Uterus (tissue), 4 donors: ENCODE data around the gene DNAH10. TPM values are rescaled to one million over a fixed set of nuclear protein-coding genes. Genes with fewer than 3 reads are reported as not detected.

ENCODE experiments used
- DNase-seq, 2 donors: peaks; one replicate each; pipeline ENCODE4 v3.0.0-alpha.2; 2019 to 2020
- H3K27ac ChIP-seq, 2 donors: fragments of 200-600 bp; sonication (generic); 1 replicate in 1 of 2; 2 replicates in 1 of 2; pipeline ENCODE4 v1.5.1; 2016 to 2018
- H3K27me3 ChIP-seq, 2 donors: fragments of 200-600 bp; sonication (generic); one replicate each; pipeline ENCODE4 v1.5.1; 2018 to 2019; ENCODE audit warnings: control low read depth in 1 of 2
- H3K36me3 ChIP-seq, 2 donors: fragments of 200-600 bp; sonication (generic); one replicate each; pipeline ENCODE4 v1.5.1; 2019; ENCODE audit warnings: control low read depth in 1 of 2
- H3K4me1 ChIP-seq, 2 donors: fragments of 200-600 bp; sonication (generic); one replicate each; pipeline ENCODE4 v1.5.1; 2018 to 2019; ENCODE audit warnings: control low read depth in 1 of 2
- H3K4me3 ChIP-seq, 2 donors: fragments of 200-600 bp; sonication (generic); 1 replicate in 1 of 2; 2 replicates in 1 of 2; pipeline ENCODE4 v1.5.1; 2018 to 2019; ENCODE audit warnings: mild to moderate bottlenecking in 1 of 2
- H3K9me3 ChIP-seq, 2 donors: fragments of 200-600 bp; sonication (generic); one replicate each; pipeline ENCODE4 v1.5.1; 2019; ENCODE audit warnings: control low read depth in 1 of 2
- POLR2A ChIP-seq, 2 donors: fragments of 450-650 bp; IDR thresholded peaks; one replicate each; pipeline ENCODE4 v1.6.1; 2016; ENCODE audit warnings: antibody characterized with exemption in 2 of 2, mild to moderate bottlenecking in 1 of 2, moderate library complexity in 1 of 2
- intact Hi-C: fragments of 100-400 bp; cut with DNase I; formaldehyde crosslinking; loops from one replicate; pipeline ENCODE4 v1.15.1; 2023; ENCODE audit warnings: low total_unique reads
- total RNA-seq, 4 donors: library from RNA; depleted of rRNA in 3 of 4; stranded (reverse); fragments of >200 nt in 3 of 4; gene quantifications; one replicate each; pipeline versions ENCODE4 v1.1.0 to v1.2.4, GENCODE V29; 2014 to 2023
- TF ChIP-seq, protein P1 (sequence below), 4 experiments: fragments of 200-600 bp in 2 of 4; fragments of 450-650 bp in 2 of 4; sonication (generic) in 2 of 4; IDR thresholded peaks; one replicate each; pipeline ENCODE4 v1.5.1; 2016 to 2019; ENCODE audit warnings: antibody characterized with exemption in 4 of 4, mild to moderate bottlenecking in 2 of 4, moderate library complexity in 1 of 4
- donor health status: DM: yes; HTN: yes; CAD: no.

DNAH10 gene
- total RNA-seq, 4 donors from 2014 or later = under 0.01 to 3.9 (median 1.1) TPM

DNA sequence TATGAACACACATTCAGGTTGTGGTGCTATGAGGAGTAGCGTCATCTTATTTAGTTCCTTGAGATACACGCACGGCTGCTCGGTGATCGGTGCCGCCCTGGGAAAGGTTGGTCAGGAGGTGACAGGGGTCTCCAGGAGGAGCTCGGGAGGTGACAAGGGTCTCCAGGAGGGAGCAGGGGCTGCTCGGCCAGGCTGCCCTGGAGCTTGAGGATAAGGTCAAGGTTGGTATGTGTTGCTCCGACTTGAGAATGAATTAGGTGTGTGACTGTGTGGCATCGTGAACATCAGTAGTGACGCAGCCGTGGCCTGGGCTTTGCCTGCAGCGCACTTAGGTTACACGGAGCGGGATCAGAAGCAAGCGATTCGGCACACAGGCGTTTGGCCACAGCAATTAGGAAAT, 174.4 kb downstream of the DNAH10 start:
- Histone ChIP-seq H3K4me1 (no peaks in the 10 kb centered on the region), H3K9me3 (no peaks in the 10 kb centered on the region), H3K27me3 (no peaks in the 10 kb centered on the region), H3K4me3 (no peak overlapping the region), H3K36me3 (no peaks in the 10 kb centered on the region), H3K27ac (no peak overlapping the region)
- intact Hi-C loops = no loop called here
- TF ChIP-seq, protein P1, sequence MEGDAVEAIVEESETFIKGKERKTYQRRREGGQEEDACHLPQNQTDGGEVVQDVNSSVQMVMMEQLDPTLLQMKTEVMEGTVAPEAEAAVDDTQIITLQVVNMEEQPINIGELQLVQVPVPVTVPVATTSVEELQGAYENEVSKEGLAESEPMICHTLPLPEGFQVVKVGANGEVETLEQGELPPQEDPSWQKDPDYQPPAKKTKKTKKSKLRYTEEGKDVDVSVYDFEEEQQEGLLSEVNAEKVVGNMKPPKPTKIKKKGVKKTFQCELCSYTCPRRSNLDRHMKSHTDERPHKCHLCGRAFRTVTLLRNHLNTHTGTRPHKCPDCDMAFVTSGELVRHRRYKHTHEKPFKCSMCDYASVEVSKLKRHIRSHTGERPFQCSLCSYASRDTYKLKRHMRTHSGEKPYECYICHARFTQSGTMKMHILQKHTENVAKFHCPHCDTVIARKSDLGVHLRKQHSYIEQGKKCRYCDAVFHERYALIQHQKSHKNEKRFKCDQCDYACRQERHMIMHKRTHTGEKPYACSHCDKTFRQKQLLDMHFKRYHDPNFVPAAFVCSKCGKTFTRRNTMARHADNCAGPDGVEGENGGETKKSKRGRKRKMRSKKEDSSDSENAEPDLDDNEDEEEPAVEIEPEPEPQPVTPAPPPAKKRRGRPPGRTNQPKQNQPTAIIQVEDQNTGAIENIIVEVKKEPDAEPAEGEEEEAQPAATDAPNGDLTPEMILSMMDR (IDR thresholded peaks at IDR 0.05) = no peak
- TF ChIP-seq POLR2A (IDR thresholded peaks at IDR 0.05) = no peak
- no peak for DNase-seq

DNA sequence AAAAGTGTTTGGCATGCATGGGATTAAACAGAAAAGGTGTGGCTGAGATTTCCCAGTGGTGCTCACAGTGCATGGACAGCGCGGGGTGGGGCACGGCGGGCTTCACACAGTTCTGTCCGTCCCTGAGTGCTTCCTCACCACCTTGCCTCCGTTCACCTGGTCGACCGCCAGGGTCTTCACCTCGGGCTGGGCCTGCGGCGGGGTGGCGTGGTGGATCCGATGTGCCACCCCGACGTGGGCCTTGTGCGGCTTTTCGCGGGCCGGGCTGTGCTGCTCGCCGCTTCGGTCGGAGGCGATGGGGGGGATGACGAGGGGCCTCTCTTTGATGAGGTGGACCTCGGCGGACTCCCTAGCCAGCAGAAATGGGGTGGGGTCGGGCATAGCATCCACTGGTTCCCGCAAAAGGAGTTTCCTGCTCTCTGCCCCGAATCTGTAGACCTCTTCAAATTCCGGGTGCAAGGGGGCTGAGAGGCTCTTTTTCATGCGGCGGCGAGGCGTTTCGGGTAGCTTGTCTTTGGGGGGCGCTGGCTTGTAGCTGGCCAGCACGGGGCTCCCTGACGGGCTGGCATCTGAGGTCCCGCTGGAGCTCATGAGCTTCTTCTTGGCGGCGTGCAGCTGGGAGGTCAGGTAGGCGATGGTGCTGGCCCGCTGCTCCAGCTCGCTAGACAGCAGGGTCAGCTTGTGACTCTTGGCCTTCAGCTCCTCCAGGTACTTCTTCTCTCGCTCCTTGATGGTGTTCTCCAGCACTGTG, 175.0 kb downstream of the DNAH10 start:
- Histone ChIP-seq H3K27me3 (no peaks in the 10 kb centered on the region), H3K27ac (no peak overlapping the region), H3K9me3 (no peaks in the 10 kb centered on the region), H3K4me3 (no peak overlapping the region), H3K36me3 (no peaks in the 10 kb centered on the region), H3K4me1 (no peaks in the 10 kb centered on the region)
- intact Hi-C loops = no loop called here
- TF ChIP-seq, protein P1 (IDR thresholded peaks at IDR 0.05) = no peak
- TF ChIP-seq POLR2A (IDR thresholded peaks at IDR 0.05) = no peak
- no peak for DNase-seq

DNA sequence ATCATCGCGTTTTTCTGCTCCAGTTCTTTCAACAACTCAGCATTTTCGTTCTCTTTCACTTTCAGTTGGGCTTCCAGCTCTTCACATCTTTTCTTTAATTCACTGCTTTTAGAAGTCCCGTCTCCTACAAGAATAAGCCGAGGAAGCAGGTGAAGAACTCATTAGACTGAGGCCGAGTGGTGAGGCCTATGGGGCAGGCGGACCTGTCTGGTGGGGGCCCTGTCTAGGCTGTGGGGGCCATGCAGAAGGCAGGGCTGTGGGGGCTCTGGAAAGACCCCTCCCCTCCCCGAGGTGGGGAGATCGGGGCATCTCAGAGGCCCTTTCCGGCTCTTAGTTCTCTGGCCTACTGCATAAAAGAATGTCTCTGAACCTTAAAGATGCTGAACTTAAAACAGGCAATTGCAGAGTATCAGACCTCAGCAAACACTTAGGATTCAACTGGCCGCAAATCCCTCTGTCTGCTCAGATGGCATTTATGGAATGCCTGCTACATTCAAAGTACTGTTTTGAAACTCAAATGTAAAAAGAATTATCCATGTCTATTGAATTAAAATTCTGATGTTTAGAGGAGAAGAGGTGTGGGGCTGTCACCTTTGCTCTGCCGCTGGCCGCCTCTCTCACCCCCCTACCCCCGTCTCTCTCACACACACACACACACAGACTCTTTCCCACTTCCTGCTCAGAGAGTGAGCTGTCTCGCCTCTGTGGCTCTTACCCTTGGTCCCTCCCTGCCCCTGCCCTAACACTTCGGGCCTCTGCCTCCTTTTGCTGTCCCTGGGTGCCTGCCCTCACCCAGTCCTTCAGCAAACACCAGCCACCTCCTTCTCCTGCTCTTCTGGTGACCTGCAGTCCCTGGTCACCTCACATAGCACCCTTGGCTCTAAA, 175.8 kb downstream of the DNAH10 start:
- no peaks in the 10 kb centered on the region for H3K27me3 ChIP-seq
- DNase-seq = no peak
- no peak for TF ChIP-seq POLR2A (IDR thresholded peaks at IDR 0.05)
- TF ChIP-seq, protein P1 (IDR thresholded peaks at IDR 0.05) = no peak
- no peaks in the 10 kb centered on the region for H3K9me3 ChIP-seq
- H3K36me3 ChIP-seq = no peaks in the 10 kb centered on the region
- no peak overlapping the region for H3K4me3 ChIP-seq
- no peak overlapping the region for H3K27ac ChIP-seq
- intact Hi-C loops = no loop called here
- H3K4me1 ChIP-seq = no peaks in the 10 kb centered on the region

DNA sequence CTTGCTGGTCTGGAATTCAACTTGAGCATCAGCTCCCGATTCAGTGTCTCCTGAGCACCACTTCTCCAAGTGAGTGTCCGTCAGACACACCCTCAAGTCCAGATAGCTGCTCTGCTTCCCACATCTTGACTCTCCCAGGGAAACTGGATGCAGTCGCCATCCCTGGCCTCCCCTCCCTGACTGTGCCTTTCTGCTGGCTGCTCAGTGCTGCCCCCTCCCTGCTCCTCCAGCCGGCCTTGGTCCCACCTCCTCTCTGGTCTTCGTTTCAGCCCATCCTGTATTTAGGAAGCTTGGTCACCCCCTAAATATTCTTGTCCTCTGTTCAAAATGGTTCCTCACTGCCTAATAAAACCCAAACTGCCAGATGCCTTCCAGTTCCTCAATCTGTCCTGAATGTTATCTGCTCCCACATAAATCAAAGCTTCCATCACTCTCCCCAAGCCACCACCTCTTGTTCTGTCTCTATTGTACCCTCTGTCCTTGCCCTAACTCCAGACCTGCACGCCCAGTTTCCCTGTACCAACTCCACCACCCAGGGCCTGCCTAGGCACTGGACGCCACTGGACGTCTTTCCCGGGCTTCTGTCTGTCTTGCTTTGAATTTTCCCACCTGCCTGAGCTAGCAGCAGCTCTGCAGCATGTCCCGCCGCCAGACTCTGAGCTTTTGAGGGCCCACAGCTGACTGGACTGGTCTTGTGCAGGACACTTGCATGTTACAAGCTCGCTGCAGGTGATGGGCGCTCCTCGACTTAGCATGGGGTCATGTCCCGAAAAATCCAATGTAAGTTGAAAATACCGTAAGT, 176.8 kb downstream of the DNAH10 start:
- no peak for DNase-seq
- Histone ChIP-seq H3K27ac (no peak overlapping the region), H3K27me3 (no peaks in the 10 kb centered on the region), H3K9me3 (no peaks in the 10 kb centered on the region), H3K4me1 (no peaks in the 10 kb centered on the region), H3K4me3 (no peak overlapping the region), H3K36me3 (no peaks in the 10 kb centered on the region)
- TF ChIP-seq, protein P1 (IDR thresholded peaks at IDR 0.05) = no peak
- TF ChIP-seq POLR2A (IDR thresholded peaks at IDR 0.05) = no peak
- intact Hi-C loops = no loop called here
